GM12878 (cell line): Measurements from ENCODE around the gene KDM5C.

ENCODE experiments used
- CHD2 ChIP-seq: IDR thresholded peaks from 2 replicates; pipeline ENCODE4 v1.6.1; 2011; ENCODE audit warnings: low read depth, low read length, improper control_type of control experiment, borderline replicate concordance
- CTCF ChIP-seq, 3 experiments: IDR thresholded peaks in 2 of 3; conservative IDR thresholded peaks in 1 of 3; 2 replicates each; pipeline ENCODE4 v1.5.1; 2011; ENCODE audit warnings: low read depth in 3 of 3, low read length in 3 of 3, mild to moderate bottlenecking in 3 of 3, control low read depth in 2 of 3, moderate library complexity in 2 of 3, inconsistent platforms in 1 of 3, mixed read lengths in 1 of 3; ENCODE audit not compliant: control insufficient read depth in 2 of 3, insufficient read depth in 1 of 3; ENCODE audit errors: extremely low read depth in 1 of 3
- HDAC2 ChIP-seq: fragments of 200-600 bp; sonication (generic); IDR thresholded peaks from 2 replicates; pipeline ENCODE4 v1.6.1; 2017
- KAT2A ChIP-seq: conservative IDR thresholded peaks from 2 replicates; pipeline ENCODE4 v1.6.1; 2011; ENCODE audit warnings: low read depth, low read length; ENCODE audit not compliant: control insufficient read depth
- NFYA ChIP-seq: IDR thresholded peaks from 2 replicates; pipeline ENCODE4 v1.6.1; 2011; ENCODE audit warnings: low read depth, mild to moderate bottlenecking, low read length, improper control_type of control experiment, borderline replicate concordance
- POLR2AphosphoS5 ChIP-seq: IDR thresholded peaks from 2 replicates; pipeline ENCODE4 v1.6.1; 2011; ENCODE audit warnings: mild to moderate bottlenecking, low read length, inconsistent platforms
- RFX5 ChIP-seq: IDR thresholded peaks from 2 replicates; pipeline ENCODE4 v1.6.1; 2011; ENCODE audit warnings: low read depth, low read length, improper control_type of control experiment
- SMC3 ChIP-seq: IDR thresholded peaks from 2 replicates; pipeline ENCODE4 v1.6.1; 2011; ENCODE audit warnings: low read length, improper control_type of control experiment, borderline replicate concordance
- SRF ChIP-seq, 2 experiments: IDR thresholded peaks; 2 replicates each; pipeline ENCODE4 v1.6.1; 2011; ENCODE audit warnings: low read depth in 2 of 2, low read length in 2 of 2, mild to moderate bottlenecking in 1 of 2, moderate library complexity in 1 of 2
- TARDBP ChIP-seq: IDR thresholded peaks from 2 replicates; pipeline ENCODE4 v1.6.1; 2016; ENCODE audit warnings: borderline replicate concordance
- TCF3 ChIP-seq: IDR thresholded peaks from 2 replicates; pipeline ENCODE4 v1.6.1; 2012; ENCODE audit warnings: low read depth, mild to moderate bottlenecking, low read length, borderline replicate concordance; ENCODE audit not compliant: insufficient read depth
- YY1 ChIP-seq: IDR thresholded peaks from 2 replicates; pipeline ENCODE4 v1.6.1; 2011; ENCODE audit warnings: low read depth, mild to moderate bottlenecking, low read length

DNA sequence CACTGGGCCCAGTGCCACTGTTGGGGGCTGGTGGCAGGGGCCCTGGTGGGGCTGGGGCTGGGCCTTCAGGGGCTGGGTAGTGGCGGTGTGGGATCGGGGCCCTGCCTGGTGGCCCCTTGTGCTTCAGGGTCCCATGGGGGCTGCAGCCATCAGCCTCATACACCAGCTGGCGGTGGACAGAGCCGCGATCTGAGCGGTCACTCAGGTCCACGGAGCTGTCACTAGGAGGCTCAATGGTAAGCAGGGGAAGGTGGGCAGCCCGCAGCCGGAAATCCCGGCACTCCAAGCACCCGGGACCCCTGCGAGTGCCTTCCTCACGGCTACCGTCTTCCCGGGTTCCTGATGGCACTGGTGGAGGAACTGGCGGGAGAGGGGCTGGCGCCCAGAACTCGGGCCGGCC lies 25.5 kb upstream of the KDM5C start:
- no peak for TF ChIP-seq TCF3
- TF ChIP-seq POLR2AphosphoS5, result no peak
- no peak for TF ChIP-seq TARDBP
- no peak for TF ChIP-seq NFYA
- TF ChIP-seq CTCF (IDR thresholded peaks at IDR 0.05 in 2 of 3, conservative IDR thresholded peaks at IDR 0.05 in 1 of 3; ENCODE audit: control insufficient read depth in 2 of 3, extremely low read depth in 1 of 3, insufficient read depth in 1 of 3, low read depth in 3 of 3, low read length in 3 of 3), result no peak
- no peak for TF ChIP-seq SMC3
- no peak for TF ChIP-seq HDAC2
- no peak for TF ChIP-seq SRF (IDR thresholded peaks at IDR 0.05; ENCODE audit: low read depth in 2 of 2, low read length in 2 of 2)
- no peak for TF ChIP-seq KAT2A
- TF ChIP-seq YY1, result no peak
- TF ChIP-seq RFX5, result no peak
- no peak for TF ChIP-seq CHD2
